ENCODE measurements around the gene RBP7. TPM values are rescaled to one million over a fixed set of nuclear protein-coding genes. Genes with fewer than 3 reads are reported as not detected.

Gene RBP7
- total RNA-seq, result 100 to 1,000 TPM in 1 of 3 donors, 10 to 100 TPM in 2; 37.5 to 285 (median 49.8) TPM

DNA sequence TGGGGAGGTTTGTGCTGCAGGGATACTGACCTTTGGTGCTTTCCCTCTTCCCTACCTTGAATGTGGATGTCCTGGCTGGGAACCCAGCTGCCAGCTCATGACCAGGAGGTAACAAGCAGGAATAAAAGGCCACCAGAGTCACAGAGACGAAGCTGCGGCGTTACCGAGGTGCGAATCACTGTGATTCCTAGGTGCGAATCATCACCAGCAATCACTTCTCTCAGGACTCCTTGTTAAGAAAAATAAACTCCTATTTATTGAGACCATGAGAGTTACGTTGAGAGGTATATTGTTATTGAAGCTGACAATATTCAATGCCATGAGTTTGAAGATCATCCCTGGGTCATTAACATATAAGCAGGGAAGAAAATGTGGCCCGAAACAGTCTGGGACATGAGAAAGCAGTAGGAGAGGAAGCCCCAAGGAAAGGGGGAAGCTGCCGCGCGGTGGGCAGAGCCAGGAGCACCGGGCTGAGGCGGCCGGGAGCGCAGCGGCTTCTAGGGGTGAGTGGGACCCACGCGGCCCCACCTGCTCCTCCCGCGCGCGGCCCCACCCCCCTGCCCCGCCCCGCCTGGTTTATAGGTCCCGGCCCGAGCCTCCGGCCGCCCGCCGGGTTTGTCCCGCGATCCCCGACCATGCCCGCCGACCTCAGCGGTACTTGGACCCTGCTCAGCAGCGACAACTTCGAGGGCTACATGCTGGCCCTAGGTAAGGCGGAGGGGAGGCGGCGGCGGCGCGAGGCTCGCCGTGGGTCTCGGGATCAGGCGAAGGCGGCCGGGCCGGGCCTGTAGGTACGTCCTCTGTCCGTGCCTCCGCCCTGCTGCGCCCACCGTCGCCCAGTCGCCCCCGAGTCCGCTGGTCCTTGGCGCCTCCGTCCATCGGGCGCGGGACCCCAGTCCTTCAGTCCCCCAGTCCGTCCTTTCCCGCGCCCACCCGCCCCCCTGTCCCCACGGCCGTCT is at the start of gene RBP7:
Gene RBP7, plus strand, starts transcription at position 605 of the 959 bp plus-strand sequence. Its CDS starts 31 bp downstream, at position 636.
- Histone ChIP-seq H3K4me3 (peak within 1 kb of the TSS; percentile 54 to 79 (median 59)), H3K27me3 (peaks cover 0 to 4% of the 10 kb centered on the region in 2 donors), H3K36me3 (no peaks in the 10 kb centered on the region), H3K27ac (peak within 1 kb of the TSS in 1 of 2 donors; percentile 70), H3K4me1 (no peaks in the 10 kb centered on the region), H3K9me3 (no peaks in the 10 kb centered on the region)
- intact Hi-C loops (cut with DNase I; ENCODE audit: low total_unique reads), result no loop called here
- DNase-seq (ENCODE audit: low spot score in 2 of 2), result no peak
- TF ChIP-seq POLR2A (IDR thresholded peaks at IDR 0.05) (no peak), POLR2AphosphoS5 (IDR thresholded peaks at IDR 0.05) (no peak)
- TF ChIP-seq, protein P1, sequence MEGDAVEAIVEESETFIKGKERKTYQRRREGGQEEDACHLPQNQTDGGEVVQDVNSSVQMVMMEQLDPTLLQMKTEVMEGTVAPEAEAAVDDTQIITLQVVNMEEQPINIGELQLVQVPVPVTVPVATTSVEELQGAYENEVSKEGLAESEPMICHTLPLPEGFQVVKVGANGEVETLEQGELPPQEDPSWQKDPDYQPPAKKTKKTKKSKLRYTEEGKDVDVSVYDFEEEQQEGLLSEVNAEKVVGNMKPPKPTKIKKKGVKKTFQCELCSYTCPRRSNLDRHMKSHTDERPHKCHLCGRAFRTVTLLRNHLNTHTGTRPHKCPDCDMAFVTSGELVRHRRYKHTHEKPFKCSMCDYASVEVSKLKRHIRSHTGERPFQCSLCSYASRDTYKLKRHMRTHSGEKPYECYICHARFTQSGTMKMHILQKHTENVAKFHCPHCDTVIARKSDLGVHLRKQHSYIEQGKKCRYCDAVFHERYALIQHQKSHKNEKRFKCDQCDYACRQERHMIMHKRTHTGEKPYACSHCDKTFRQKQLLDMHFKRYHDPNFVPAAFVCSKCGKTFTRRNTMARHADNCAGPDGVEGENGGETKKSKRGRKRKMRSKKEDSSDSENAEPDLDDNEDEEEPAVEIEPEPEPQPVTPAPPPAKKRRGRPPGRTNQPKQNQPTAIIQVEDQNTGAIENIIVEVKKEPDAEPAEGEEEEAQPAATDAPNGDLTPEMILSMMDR (IDR thresholded peaks at IDR 0.05), result no peak

DNA sequence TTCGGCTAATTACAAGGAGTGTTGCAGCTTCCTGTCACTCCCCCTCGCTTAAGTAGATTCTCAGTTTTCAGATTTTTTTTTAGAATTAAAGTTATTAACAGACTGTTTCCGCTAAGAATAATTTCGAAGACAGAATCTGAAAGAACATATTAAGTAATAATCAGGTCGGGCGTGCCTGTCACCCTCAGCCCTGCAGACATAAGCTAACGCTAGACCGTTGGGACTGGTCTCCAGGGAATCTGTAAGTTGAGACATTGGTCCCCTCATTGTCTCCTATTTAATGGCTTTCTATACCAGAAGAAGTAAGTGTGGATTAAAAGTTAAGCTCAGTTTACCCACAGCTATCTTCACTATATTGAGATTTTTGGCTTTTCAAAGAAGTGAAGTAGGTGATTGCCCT is 39.3 kb upstream of the RBP7 start:
- TF ChIP-seq, protein P1 (IDR thresholded peaks at IDR 0.05), result no peak
- TF ChIP-seq POLR2A (IDR thresholded peaks at IDR 0.05) (no peak), POLR2AphosphoS5 (IDR thresholded peaks at IDR 0.05) (no peak)
- no peaks in the 10 kb centered on the region for H3K36me3 ChIP-seq

DNA sequence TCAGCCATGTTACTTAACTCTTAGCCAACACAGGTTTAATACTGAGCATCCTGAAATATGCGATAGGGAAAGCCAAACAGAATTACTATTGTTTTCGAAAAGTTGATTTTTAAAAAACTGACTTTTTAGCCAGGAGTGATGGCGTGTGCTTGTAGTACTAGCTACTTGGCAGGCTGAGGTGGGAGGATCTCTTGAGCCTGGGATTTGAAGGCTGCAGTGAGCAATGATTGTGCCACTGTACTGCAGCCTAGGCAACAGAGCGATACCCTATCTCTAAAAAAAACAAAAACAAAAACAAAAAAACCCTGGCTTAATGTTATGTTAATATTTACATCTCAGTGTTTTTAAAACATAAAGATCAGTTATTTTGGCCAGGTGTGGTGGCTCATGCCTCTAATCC is 37.0 kb upstream of the RBP7 start:
- Histone ChIP-seq H3K9me3 (no peaks in the 10 kb centered on the region), H3K27ac (no peak overlapping the region), H3K4me1 (no peaks in the 10 kb centered on the region), H3K36me3 (no peaks in the 10 kb centered on the region), H3K4me3 (no peak overlapping the region), H3K27me3 (no peaks in the 10 kb centered on the region)
- no peak for DNase-seq (ENCODE audit: low spot score in 2 of 2)
- TF ChIP-seq, protein P1 (IDR thresholded peaks at IDR 0.05), result no peak
- TF ChIP-seq POLR2A (IDR thresholded peaks at IDR 0.05), result no peak
- TF ChIP-seq POLR2AphosphoS5 (IDR thresholded peaks at IDR 0.05), result no peak
- intact Hi-C loops (cut with DNase I; ENCODE audit: low total_unique reads), result no loop called here

More for the DNA sequence above, 39.3 kb upstream of the RBP7 start:
- Histone ChIP-seq H3K4me1 (no peaks in the 10 kb centered on the region), H3K27ac (no peak overlapping the region), H3K27me3 (no peaks in the 10 kb centered on the region), H3K9me3 (no peaks in the 10 kb centered on the region), H3K4me3 (no peak overlapping the region)
- intact Hi-C loops (cut with DNase I; ENCODE audit: low total_unique reads), result loop anchor here (2.0 kb wide), 1 partner anchor 67 kb away; no protein-coding TSS in a partner anchor
- no peak for DNase-seq (ENCODE audit: low spot score in 2 of 2)

DNA sequence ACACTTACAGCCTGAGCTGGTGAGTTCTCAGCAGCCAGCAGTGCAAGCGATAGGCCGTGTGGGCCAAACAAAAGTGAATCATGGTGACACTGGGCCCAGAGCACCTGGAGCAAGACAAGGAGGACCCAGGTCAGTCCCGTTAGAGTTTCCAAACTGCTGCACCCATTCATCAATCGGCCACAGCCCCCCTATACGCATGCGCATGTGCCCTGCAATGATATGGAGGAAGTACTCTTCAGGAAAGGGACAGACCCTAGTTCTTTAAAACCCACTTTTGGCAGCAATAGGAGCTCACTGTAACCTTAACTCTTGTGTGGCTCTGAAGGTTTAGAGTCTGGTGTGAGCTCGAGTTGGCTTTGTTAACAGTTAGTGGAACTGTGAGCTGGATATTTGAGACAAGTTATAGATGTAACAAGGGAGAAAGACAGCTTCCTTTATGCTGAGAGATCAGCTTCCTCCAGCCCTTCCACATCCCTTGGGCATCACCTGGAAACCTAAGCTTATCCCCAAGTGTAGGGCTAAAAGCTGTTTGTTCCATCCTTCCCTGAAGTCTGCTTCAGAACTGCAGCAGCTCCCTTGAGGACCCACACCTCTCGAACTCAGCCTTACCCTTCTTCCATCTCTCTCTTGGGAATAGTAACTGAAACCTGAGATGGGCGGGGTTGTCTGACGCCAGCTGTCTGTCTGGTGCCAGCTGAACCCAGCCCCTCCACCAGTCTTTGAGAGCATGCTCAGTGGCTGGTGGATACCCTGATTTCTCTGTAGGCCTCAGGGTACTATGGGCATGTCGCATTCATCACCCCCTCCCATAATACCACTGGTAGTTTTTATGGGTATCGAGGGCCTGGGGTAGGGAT is 36.1 kb upstream of the RBP7 start:
- Histone ChIP-seq H3K9me3 (no peaks in the 10 kb centered on the region), H3K36me3 (no peaks in the 10 kb centered on the region), H3K4me3 (no peak overlapping the region), H3K27me3 (no peaks in the 10 kb centered on the region), H3K27ac (no peak overlapping the region), H3K4me1 (no peaks in the 10 kb centered on the region)
- intact Hi-C loops (cut with DNase I; ENCODE audit: low total_unique reads), result no loop called here
- no peak for DNase-seq (ENCODE audit: low spot score in 2 of 2)
- TF ChIP-seq, protein P1 (IDR thresholded peaks at IDR 0.05), result no peak
- TF ChIP-seq POLR2A (IDR thresholded peaks at IDR 0.05), result no peak
- TF ChIP-seq POLR2AphosphoS5 (IDR thresholded peaks at IDR 0.05), result no peak
